Hindlimb muscle (tissue), 1 donor: ENCODE results near the gene GRM1. TPM values are rescaled to one million over a fixed set of nuclear protein-coding genes. Genes with fewer than 3 reads are reported as not detected.

Source experiments
- DNase-seq: peaks from one replicate; pipeline ENCODE4 v3.0.0-alpha.2; 2013
- polyA plus RNA-seq: library from polyadenylated mRNA; unstranded; fragments of 120-200 nt; gene quantifications from one replicate; pipeline ENCODE4 v1.2.1, GENCODE V29; 2013; ENCODE audit not compliant: insufficient read length

GRM1 gene
- polyA plus RNA-seq, 1 donor: 0.10 TPM

GRCh38 chr6:146281651-146282362, 252.9 kb downstream of the GRM1 start:
- no peak for DNase-seq

- no peak for DNase-seq
These were observed 254.0 kb downstream of the GRM1 start for GRCh38 chr6:146282837-146283236.

GRCh38 chr6:146284311-146284710, 255.4 kb downstream of the GRM1 start:
- DNase-seq: no peak

- no peak for DNase-seq
These were observed 258.1 kb downstream of the GRM1 start for GRCh38 chr6:146286961-146287360.

- DNase-seq: no peak
These were observed 259.0 kb downstream of the GRM1 start for GRCh38 chr6:146287691-146288369.

GRCh38 chr6:146289816-146290588, 261.1 kb downstream of the GRM1 start:
- DNase-seq: no peak

- DNase-seq: no peak
These were observed 261.7 kb downstream of the GRM1 start for GRCh38 chr6:146290589-146290901.

- no peak for DNase-seq
These were observed 263.6 kb downstream of the GRM1 start for GRCh38 chr6:146292506-146292905.

GRCh38 chr6:146295695-146296094, 266.8 kb downstream of the GRM1 start:
- DNase-seq: no peak

GRCh38 chr6:146297815-146298214, 269.0 kb downstream of the GRM1 start:
- DNase-seq: no peak

- DNase-seq: no peak
These were observed 271.7 kb downstream of the GRM1 start for GRCh38 chr6:146300521-146300920.

- DNase-seq: no peak
These were observed 272.9 kb downstream of the GRM1 start for GRCh38 chr6:146301764-146302163.

GRCh38 chr6:146302994-146303393, 274.1 kb downstream of the GRM1 start:
- DNase-seq: no peak

GRCh38 chr6:146304181-146304580, 275.3 kb downstream of the GRM1 start:
- no peak for DNase-seq

- DNase-seq: no peak
These were observed 276.2 kb downstream of the GRM1 start for GRCh38 chr6:146305092-146305491.

- no peak for DNase-seq
These were observed 277.1 kb downstream of the GRM1 start for GRCh38 chr6:146305951-146306350.

- no peak for DNase-seq
These were observed 281.8 kb downstream of the GRM1 start for GRCh38 chr6:146310628-146311027.

GRCh38 chr6:146311079-146311478, 282.2 kb downstream of the GRM1 start:
- DNase-seq: no peak

- DNase-seq: no peak
These were observed 283.7 kb downstream of the GRM1 start for GRCh38 chr6:146312608-146313007.

- DNase-seq: no peak
These were observed 286.7 kb downstream of the GRM1 start for GRCh38 chr6:146315381-146316174.

- DNase-seq: no peak
These were observed 287.3 kb downstream of the GRM1 start for GRCh38 chr6:146316175-146316495.

GRCh38 chr6:146331013-146331412, 302.2 kb downstream of the GRM1 start:
- no peak for DNase-seq

- no peak for DNase-seq
These were observed 306.5 kb downstream of the GRM1 start for GRCh38 chr6:146335336-146335735.
